HepG2 (cell line): Measurements from ENCODE around the gene ZNF454. TPM values are rescaled to one million over a fixed set of nuclear protein-coding genes. Genes with fewer than 3 reads are reported as not detected.

ENCODE experiments used
- AKAP8 ChIP-seq: sonication (generic); formaldehyde crosslinking; IDR thresholded peaks from 2 replicates; pipeline ENCODE4 v1.5.1; 2020; ENCODE audit warnings: mild to moderate bottlenecking, missing genetic modification reagents
- CENPX ChIP-seq: sonication (generic); formaldehyde crosslinking; IDR thresholded peaks from 2 replicates; pipeline ENCODE4 v1.9.0; 2021; ENCODE audit warnings: mild to moderate bottlenecking, missing genetic modification reagents, moderate library complexity
- DNMT1 ChIP-seq: sonication (generic); formaldehyde crosslinking; IDR thresholded peaks from 2 replicates; pipeline ENCODE4 v1.5.1; 2020; ENCODE audit warnings: mild to moderate bottlenecking, missing genetic modification reagents
- MXI1 ChIP-seq: IDR thresholded peaks from 3 replicates; pipeline ENCODE4 v1.6.1; 2012; ENCODE audit warnings: low read depth, low read length, inconsistent platforms, borderline replicate concordance
- NCOA1 ChIP-seq: sonication (generic); formaldehyde crosslinking; IDR thresholded peaks from 2 replicates; pipeline ENCODE4 v1.9.0; 2021; ENCODE audit warnings: missing genetic modification reagents
- NFYB ChIP-seq: sonication (generic); formaldehyde crosslinking; IDR thresholded peaks from 2 replicates; pipeline ENCODE4 v1.4.0; 2020; ENCODE audit warnings: missing genetic modification reagents
- NR1H2 ChIP-seq: sonication (generic); formaldehyde crosslinking; IDR thresholded peaks from 2 replicates; pipeline ENCODE4 v1.8.1; 2022; ENCODE audit warnings: low read depth, missing genetic modification reagents, borderline replicate concordance
- PHB2 ChIP-seq: fragments of 450-650 bp; IDR thresholded peaks from 2 replicates; pipeline ENCODE4 v1.6.1; 2018; ENCODE audit not compliant: partially characterized antibody
- PRMT3 ChIP-seq: sonication (generic); formaldehyde crosslinking; IDR thresholded peaks from 2 replicates; pipeline ENCODE4 v1.8.1; 2022; ENCODE audit warnings: low read depth, mild to moderate bottlenecking, moderate library complexity, missing genetic modification reagents, borderline replicate concordance
- SUZ12 ChIP-seq: fragments of 150-350 bp; IDR thresholded peaks from 2 replicates; pipeline ENCODE4 v1.6.1; 2014; ENCODE audit warnings: low read depth, low read length
- XBP1 ChIP-seq: sonication (generic); formaldehyde crosslinking; IDR thresholded peaks from 2 replicates; pipeline ENCODE4 v1.5.0; 2020; ENCODE audit warnings: missing genetic modification reagents
- ZFAT ChIP-seq: sonication (generic); formaldehyde crosslinking; conservative IDR thresholded peaks from 2 replicates; pipeline ENCODE4 v1.8.1; 2023; ENCODE audit warnings: missing genetic modification reagents, inconsistent platforms
- ZFP36L1 ChIP-seq: sonication (generic); formaldehyde crosslinking; IDR thresholded peaks from 2 replicates; pipeline ENCODE4 v1.8.0; 2022; ENCODE audit warnings: mild to moderate bottlenecking, missing genetic modification reagents, moderate library complexity
- ZFY ChIP-seq: sonication (generic); formaldehyde crosslinking; IDR thresholded peaks from 2 replicates; pipeline ENCODE4 v1.4.0; 2020; ENCODE audit warnings: missing genetic modification reagents
- ZNF432 ChIP-seq: sonication (generic); formaldehyde crosslinking; IDR thresholded peaks from 2 replicates; pipeline ENCODE4 v1.5.0; 2020; ENCODE audit warnings: missing genetic modification reagents, mild to moderate bottlenecking, borderline replicate concordance
- ZNF788 ChIP-seq: sonication (generic); formaldehyde crosslinking; IDR thresholded peaks from 2 replicates; pipeline ENCODE4 v1.5.0; 2020; ENCODE audit warnings: mild to moderate bottlenecking, missing genetic modification reagents, borderline replicate concordance
- ZSCAN12 ChIP-seq: sonication (generic); formaldehyde crosslinking; IDR thresholded peaks from 2 replicates; pipeline ENCODE4 v1.9.0; 2021; ENCODE audit warnings: mild to moderate bottlenecking, missing genetic modification reagents
- ZSCAN20 ChIP-seq: sonication (generic); formaldehyde crosslinking; IDR thresholded peaks from 2 replicates; pipeline ENCODE4 v1.4.0; 2020; ENCODE audit warnings: missing genetic modification reagents, mild to moderate bottlenecking, borderline replicate concordance
- ZSCAN25 ChIP-seq: sonication (generic); formaldehyde crosslinking; IDR thresholded peaks from 2 replicates; pipeline ENCODE4 v1.8.0; 2022; ENCODE audit warnings: mild to moderate bottlenecking, missing genetic modification reagents
- polyA plus RNA-seq, 8 experiments: library from polyadenylated mRNA; depleted of rRNA in 3 of 8; stranded (reverse) in 7 of 8; unstranded in 1 of 8; fragments of >200 nt; fragmentation: Illumina TruSeq in 4 of 8; extraction: Trizol in 4 of 8; gene quantifications; 2 replicates each; pipeline versions ENCODE4 v1.2.1 to v1.2.3, GENCODE V29; 2011 to 2016; ENCODE audit warnings: low read depth in 4 of 8, missing spikeins in 1 of 8, mixed read lengths in 1 of 8; ENCODE audit not compliant: insufficient read depth in 1 of 8
- total RNA-seq, 5 experiments: library from RNA; depleted of rRNA; stranded (reverse); fragments of >200 nt; fragmentation: Illumina TruSeq; extraction: Trizol; gene quantifications; 2 replicates each; pipeline ENCODE4 v1.2.3, GENCODE V29; 2016; ENCODE audit warnings: low read depth in 1 of 5
- TF ChIP-seq, protein P1 (sequence below): sonication (generic); formaldehyde crosslinking; IDR thresholded peaks from 2 replicates; pipeline ENCODE4 v1.8.0; 2022; ENCODE audit warnings: missing genetic modification reagents, mild to moderate bottlenecking, moderate library complexity, borderline replicate concordance
- TF ChIP-seq, protein P2 (sequence below): IDR thresholded peaks from 2 replicates; pipeline ENCODE4 v1.6.1; 2016; ENCODE audit warnings: control low read depth
- TF ChIP-seq, protein P3 (sequence below): sonication (generic); formaldehyde crosslinking; IDR thresholded peaks from 2 replicates; pipeline ENCODE4 v1.8.0; 2022; ENCODE audit warnings: mild to moderate bottlenecking, missing genetic modification reagents, borderline replicate concordance
- TF ChIP-seq, protein P4 (sequence below): IDR thresholded peaks from 2 replicates; pipeline ENCODE4 v1.6.1; 2018; ENCODE audit warnings: missing genetic modification reagents, mild to moderate bottlenecking, missing compliant biosample characterization

Gene ZNF454
- total and polyA plus RNA-seq, 2 of the 13 experiments (the other 11 are each of a cell fraction or from before 2014, with no cell fraction given) = 0.16 TPM; not detected in 1

DNA sequence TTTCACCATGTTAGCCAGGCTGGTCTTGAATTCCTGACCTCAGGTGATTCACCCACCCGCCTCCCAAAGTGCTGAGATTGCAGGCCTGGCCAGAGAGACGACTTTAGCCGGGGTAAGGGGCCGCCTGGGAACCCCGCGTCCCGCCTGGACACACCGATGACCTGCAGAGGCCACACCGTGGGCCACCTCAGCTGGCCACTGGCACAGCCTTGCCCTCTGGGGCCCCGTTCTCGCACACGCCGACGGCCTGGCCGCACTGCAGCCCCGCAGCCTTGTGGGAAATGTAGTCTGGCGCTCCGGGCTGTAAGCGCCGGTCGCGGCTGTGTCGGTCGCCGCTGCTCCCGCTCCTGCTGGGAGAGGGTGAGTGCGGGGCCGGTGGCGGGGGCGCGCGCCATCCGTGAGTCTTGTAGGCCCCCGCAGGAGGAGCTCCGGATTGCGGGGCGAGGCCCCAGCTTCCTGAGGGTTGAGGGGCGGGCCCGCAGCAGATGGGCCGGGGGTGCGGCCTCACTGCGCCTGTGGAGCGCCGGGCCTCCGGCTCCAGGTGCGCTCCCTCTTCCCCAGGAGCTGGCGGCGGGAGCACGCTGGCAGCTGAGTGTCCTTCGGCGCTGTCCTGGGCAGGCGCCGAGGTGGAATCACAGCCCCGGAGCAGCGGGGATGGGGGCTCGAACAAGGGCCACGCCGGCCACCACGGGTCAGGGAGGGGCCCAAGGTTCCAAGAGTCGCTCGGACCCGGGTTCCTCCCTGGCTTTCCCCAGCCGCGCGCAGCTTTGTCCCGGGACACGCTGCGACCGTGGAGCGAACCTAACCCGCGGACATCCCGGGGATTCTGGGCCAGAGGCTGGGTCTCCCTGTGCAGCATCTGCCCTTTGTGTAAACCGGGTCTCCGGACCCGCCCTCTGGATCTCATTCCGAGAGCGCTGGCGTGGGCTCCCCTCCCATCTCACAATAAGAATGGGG, 45.1 kb upstream of the ZNF454 start, which contains the start of gene ZFP2 (continued):
- TF ChIP-seq, protein P1, sequence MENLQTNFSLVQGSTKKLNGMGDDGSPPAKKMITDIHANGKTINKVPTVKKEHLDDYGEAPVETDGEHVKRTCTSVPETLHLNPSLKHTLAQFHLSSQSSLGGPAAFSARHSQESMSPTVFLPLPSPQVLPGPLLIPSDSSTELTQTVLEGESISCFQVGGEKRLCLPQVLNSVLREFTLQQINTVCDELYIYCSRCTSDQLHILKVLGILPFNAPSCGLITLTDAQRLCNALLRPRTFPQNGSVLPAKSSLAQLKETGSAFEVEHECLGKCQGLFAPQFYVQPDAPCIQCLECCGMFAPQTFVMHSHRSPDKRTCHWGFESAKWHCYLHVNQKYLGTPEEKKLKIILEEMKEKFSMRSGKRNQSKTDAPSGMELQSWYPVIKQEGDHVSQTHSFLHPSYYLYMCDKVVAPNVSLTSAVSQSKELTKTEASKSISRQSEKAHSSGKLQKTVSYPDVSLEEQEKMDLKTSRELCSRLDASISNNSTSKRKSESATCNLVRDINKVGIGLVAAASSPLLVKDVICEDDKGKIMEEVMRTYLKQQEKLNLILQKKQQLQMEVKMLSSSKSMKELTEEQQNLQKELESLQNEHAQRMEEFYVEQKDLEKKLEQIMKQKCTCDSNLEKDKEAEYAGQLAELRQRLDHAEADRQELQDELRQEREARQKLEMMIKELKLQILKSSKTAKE (CRISPR knock-in tag) = no peak
- TF ChIP-seq NCOA1 (no peak), NR1H2 (CRISPR knock-in tag) (no peak), ZSCAN20 (peak; percentile 61; the same call in 1 of the 2 replicates), ZFAT (no peak), DNMT1 (CRISPR knock-in tag) (no peak), ZFY (peak; percentile 96), XBP1 (CRISPR knock-in tag) (no peak), SUZ12 (peak; percentile 35; the same call in 1 of the 2 replicates), CENPX (CRISPR knock-in tag) (no peak), AKAP8 (CRISPR knock-in tag) (no peak), ZFP36L1 (CRISPR knock-in tag) (no peak), ZSCAN12 (CRISPR knock-in tag) (no peak), PRMT3 (CRISPR knock-in tag) (no peak), ZNF432 (CRISPR knock-in tag) (no peak), PHB2 (no peak), NFYB (no peak), ZSCAN25 (no peak), MXI1 (no peak), ZNF788 (CRISPR knock-in tag) (no peak; the same call in 1 of the 2 replicates)
- TF ChIP-seq, protein P2, sequence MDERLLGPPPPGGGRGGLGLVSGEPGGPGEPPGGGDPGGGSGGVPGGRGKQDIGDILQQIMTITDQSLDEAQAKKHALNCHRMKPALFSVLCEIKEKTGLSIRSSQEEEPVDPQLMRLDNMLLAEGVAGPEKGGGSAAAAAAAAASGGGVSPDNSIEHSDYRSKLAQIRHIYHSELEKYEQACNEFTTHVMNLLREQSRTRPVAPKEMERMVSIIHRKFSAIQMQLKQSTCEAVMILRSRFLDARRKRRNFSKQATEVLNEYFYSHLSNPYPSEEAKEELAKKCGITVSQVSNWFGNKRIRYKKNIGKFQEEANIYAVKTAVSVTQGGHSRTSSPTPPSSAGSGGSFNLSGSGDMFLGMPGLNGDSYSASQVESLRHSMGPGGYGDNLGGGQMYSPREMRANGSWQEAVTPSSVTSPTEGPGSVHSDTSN (CRISPR knock-in tag) = no peak
- TF ChIP-seq, protein P3, sequence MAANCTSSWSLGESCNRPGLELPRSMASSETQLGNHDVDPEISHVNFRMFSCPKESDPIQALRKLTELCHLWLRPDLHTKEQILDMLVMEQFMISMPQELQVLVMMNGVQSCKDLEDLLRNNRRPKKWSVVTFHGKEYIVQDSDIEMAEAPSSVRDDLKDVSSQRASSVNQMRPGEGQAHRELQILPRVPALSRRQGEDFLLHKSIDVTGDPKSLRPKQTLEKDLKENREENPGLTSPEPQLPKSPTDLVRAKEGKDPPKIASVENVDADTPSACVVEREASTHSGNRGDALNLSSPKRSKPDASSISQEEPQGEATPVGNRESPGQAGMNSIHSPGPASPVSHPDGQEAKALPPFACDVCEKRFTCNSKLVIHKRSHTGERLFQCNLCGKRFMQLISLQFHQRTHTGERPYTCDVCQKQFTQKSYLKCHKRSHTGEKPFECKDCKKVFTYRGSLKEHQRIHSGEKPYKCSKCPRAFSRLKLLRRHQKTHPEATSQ = no peak
- TF ChIP-seq, protein P4, sequence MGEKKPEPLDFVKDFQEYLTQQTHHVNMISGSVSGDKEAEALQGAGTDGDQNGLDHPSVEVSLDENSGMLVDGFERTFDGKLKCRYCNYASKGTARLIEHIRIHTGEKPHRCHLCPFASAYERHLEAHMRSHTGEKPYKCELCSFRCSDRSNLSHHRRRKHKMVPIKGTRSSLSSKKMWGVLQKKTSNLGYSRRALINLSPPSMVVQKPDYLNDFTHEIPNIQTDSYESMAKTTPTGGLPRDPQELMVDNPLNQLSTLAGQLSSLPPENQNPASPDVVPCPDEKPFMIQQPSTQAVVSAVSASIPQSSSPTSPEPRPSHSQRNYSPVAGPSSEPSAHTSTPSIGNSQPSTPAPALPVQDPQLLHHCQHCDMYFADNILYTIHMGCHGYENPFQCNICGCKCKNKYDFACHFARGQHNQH (CRISPR knock-in tag) = no peak
